Kidney (tissue), 14 donors: ENCODE data around the gene EML5. TPM values are rescaled to one million over a fixed set of nuclear protein-coding genes. Genes with fewer than 3 reads are reported as not detected.

ENCODE experiments used
- DNase-seq, 5 donors: peaks; one replicate each; pipeline ENCODE4 v3.0.0-alpha.2; 2013 to 2020
- FAIRE-seq: peaks from 2 replicates; lab custom pipeline; 2012; peaks lifted over from hg19 to GRCh38; lab: Jason Lieb, UNC
- H3K27ac ChIP-seq, 2 donors: one replicate each; pipeline ENCODE4 v1.7.0; 2013; ENCODE audit warnings: low read depth in 2 of 2, low read length in 2 of 2, inconsistent platforms in 1 of 2
- H3K27me3 ChIP-seq: one replicate; pipeline ENCODE4 v1.7.1; 2013; ENCODE audit warnings: low read length, inconsistent platforms; ENCODE audit not compliant: control insufficient read depth, insufficient read depth
- H3K36me3 ChIP-seq, 3 donors: one replicate each; pipeline versions ENCODE4 v1.7.0 to v1.7.1; 2013; ENCODE audit warnings: low read length in 3 of 3, control low read depth in 1 of 3, inconsistent platforms in 1 of 3; ENCODE audit not compliant: insufficient read depth in 3 of 3, control insufficient read depth in 2 of 3
- H3K4me1 ChIP-seq, 3 donors: one replicate each; pipeline versions ENCODE4 v1.7.0 to v1.7.1; 2013; ENCODE audit warnings: low read length in 3 of 3, inconsistent platforms in 1 of 3, low read depth in 1 of 3; ENCODE audit not compliant: control insufficient read depth in 2 of 3, insufficient read depth in 2 of 3
- H3K4me3 ChIP-seq, 3 donors: one replicate each; pipeline versions ENCODE4 v1.7.0 to v1.8.1; 2013; ENCODE audit warnings: low read length in 3 of 3, control low read depth in 1 of 3, inconsistent platforms in 1 of 3
- H3K9ac ChIP-seq, 3 donors: one replicate each; pipeline versions ENCODE4 v1.7.0 to v1.7.1; 2013; ENCODE audit warnings: low read length in 3 of 3, control low read depth in 1 of 3, inconsistent platforms in 1 of 3
- H3K9me3 ChIP-seq, 3 donors: one replicate each; pipeline versions ENCODE4 v1.7.0 to v1.7.1; 2013; ENCODE audit warnings: low read length in 3 of 3, control low read depth in 1 of 3, inconsistent platforms in 1 of 3; ENCODE audit not compliant: control insufficient read depth in 2 of 3, insufficient read depth in 1 of 3
- CTCF ChIP-seq: IDR thresholded peaks from 3 replicates; pipeline ENCODE4 v1.5.1; 2012; ENCODE audit warnings: mild to moderate bottlenecking, moderate library complexity, borderline replicate concordance; ENCODE audit not compliant: insufficient read depth; ENCODE audit errors: extremely low read depth
- intact Hi-C: fragments of 100-400 bp; cut with DNase I; formaldehyde crosslinking; loops from one replicate; pipeline ENCODE4 v1.11.1; 2022
- polyA plus RNA-seq: library from polyadenylated mRNA; stranded (reverse); fragments of 350-450 nt; fragmentation: Illumina TruSeq; extraction: RNeasy Lipid Tissue Mini Kit (QIAGEN cat#74804); gene quantifications from one replicate; pipeline ENCODE4 v1.2.3, GENCODE V29; 2014; ENCODE audit warnings: low read depth, low replicate concordance; ENCODE audit not compliant: insufficient read depth
- total RNA-seq: library from RNA; stranded (reverse); fragmentation: NEBNext Ultra II Directional; extraction: Animal tissue kit (Norgen Biotek cat#: 25700); gene quantifications from one replicate; pipeline ENCODE4 v1.2.1, GENCODE V29; 2021
- donor health status: control.
- donor health status: control.
- donor health status: control.
- donor health status: control.
- donor health status: control.
- donor health status: DM: yes; HTN: yes; CAD: no.
- donor health status: Normal renal cell carcinoma (clear cell type).

The EML5 gene
- total and polyA plus RNA-seq, 2 donors from 2014 or later, result 0.26 to 2.8 TPM

GRCh38 chr14:88799522-88799921 lies 6.8 kb upstream of the EML5 start:
- no peak for DNase-seq
- Histone ChIP-seq H3K36me3 (no peaks in the 10 kb centered on the region), H3K9ac (no peak overlapping the region), H3K27ac (no peak overlapping the region), H3K27me3 (no peaks in the 10 kb centered on the region), H3K4me3 (no peak overlapping the region), H3K9me3 (no peaks in the 10 kb centered on the region), H3K4me1 (no peaks in the 10 kb centered on the region)
- TF ChIP-seq CTCF, result no peak
- intact Hi-C loops, result no loop called here
- FAIRE-seq, result no peak

DNA sequence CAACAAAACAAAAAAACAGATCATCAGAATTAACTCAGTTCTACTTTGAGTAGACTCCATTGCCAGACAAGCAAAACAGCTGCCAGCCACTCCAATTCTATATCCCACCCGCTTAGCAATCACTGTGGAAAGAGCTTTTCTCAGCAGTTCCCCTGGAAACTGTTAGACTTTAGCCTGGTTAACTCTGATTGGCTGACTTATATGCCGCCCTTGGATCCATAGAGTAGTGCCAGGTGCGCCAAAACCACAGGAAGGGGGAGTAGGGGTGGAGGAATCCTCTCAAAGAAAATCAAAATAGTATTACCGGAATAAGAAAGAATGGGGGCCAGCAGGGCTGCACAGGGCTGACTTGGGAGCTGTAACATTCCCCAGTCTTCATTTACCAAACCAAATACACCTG lies 5.4 kb upstream of the EML5 start:
- FAIRE-seq, result no peak
- no peak overlapping the region for H3K27ac ChIP-seq
- TF ChIP-seq CTCF, result no peak
- no peak for DNase-seq
- H3K4me3 ChIP-seq, result no peak overlapping the region
- H3K9ac ChIP-seq, result no peak overlapping the region
- intact Hi-C loops, result no loop called here
- peaks cover 0 to 3% (median 0%) of the 10 kb centered on the region in 3 donors for H3K4me1 ChIP-seq
- no peaks in the 10 kb centered on the region for H3K27me3 ChIP-seq
- no peaks in the 10 kb centered on the region for H3K9me3 ChIP-seq
- H3K36me3 ChIP-seq, result no peaks in the 10 kb centered on the region

GRCh38 chr14:88793259-88793625 lies 489 bp upstream of the EML5 start:
- Histone ChIP-seq H3K9ac (peak overlapping the region in 2 of 3 donors; percentile 39 to 74), H3K27ac (peak overlapping the region in 1 of 2 donors; percentile 34), H3K4me1 (peaks cover 0 to 3% (median 0%) of the 10 kb centered on the region in 3 donors), H3K27me3 (peaks cover 10% of the 10 kb centered on the region), H3K4me3 (peak overlapping the region; percentile 61 to 84 (median 63)), H3K9me3 (no peaks in the 10 kb centered on the region), H3K36me3 (no peaks in the 10 kb centered on the region)
- intact Hi-C loops, result no loop called here
- no peak for FAIRE-seq
- no peak for DNase-seq
- no peak for TF ChIP-seq CTCF
